Liver (tissue), 9 donors: ENCODE results near the gene AFF2. TPM values are rescaled to one million over a fixed set of nuclear protein-coding genes. Genes with fewer than 3 reads are reported as not detected.

Experiments used
- DNase-seq: peaks from one replicate; pipeline ENCODE4 v3.0.0-alpha.2; 2017; ENCODE audit warnings: low spot score
- H3K27ac ChIP-seq, 2 donors: one replicate each; pipeline ENCODE4 v1.7.0; 2013; ENCODE audit warnings: inconsistent platforms in 2 of 2, low read length in 2 of 2, control low read depth in 1 of 2, low read depth in 1 of 2, mild to moderate bottlenecking in 1 of 2
- H3K27me3 ChIP-seq, 4 donors: one replicate each; pipeline versions ENCODE4 v1.6.1 to v1.7.0; 2013; ENCODE audit warnings: low read length in 3 of 4, inconsistent platforms in 1 of 4, mild to moderate bottlenecking in 1 of 4, moderate library complexity in 1 of 4; ENCODE audit not compliant: control insufficient read depth in 4 of 4, insufficient read depth in 4 of 4
- H3K36me3 ChIP-seq, 4 donors: one replicate each; pipeline versions ENCODE4 v1.6.1 to v1.7.0; 2013; ENCODE audit warnings: low read length in 3 of 4, mild to moderate bottlenecking in 3 of 4, low read depth in 1 of 4, moderate library complexity in 1 of 4; ENCODE audit not compliant: control insufficient read depth in 4 of 4, insufficient read depth in 3 of 4
- H3K4me1 ChIP-seq, 4 donors: one replicate each; pipeline versions ENCODE4 v1.6.1 to v1.7.0; 2013; ENCODE audit warnings: low read length in 3 of 4, mild to moderate bottlenecking in 3 of 4, moderate library complexity in 1 of 4; ENCODE audit not compliant: control insufficient read depth in 4 of 4, insufficient read depth in 4 of 4
- H3K4me3 ChIP-seq, 3 donors: one replicate each; pipeline versions ENCODE4 v1.6.1 to v1.7.0; 2013; ENCODE audit warnings: low read length in 3 of 3, control low read depth in 1 of 3, low read depth in 1 of 3, mild to moderate bottlenecking in 1 of 3
- H3K9ac ChIP-seq, 2 donors: one replicate each; pipeline ENCODE4 v1.7.0; 2013; ENCODE audit warnings: low read length in 2 of 2, mild to moderate bottlenecking in 2 of 2, moderate library complexity in 2 of 2, control low read depth in 1 of 2, low read depth in 1 of 2
- H3K9me3 ChIP-seq, 4 donors: one replicate each; pipeline versions ENCODE4 v1.6.1 to v1.7.0; 2013; ENCODE audit warnings: low read length in 3 of 4; ENCODE audit not compliant: control insufficient read depth in 4 of 4
- EGR1 ChIP-seq, 2 donors: IDR thresholded peaks; 2 replicates each; pipeline ENCODE4 v1.6.1; 2016 to 2018; ENCODE audit warnings: antibody characterized with exemption in 2 of 2, low read depth in 2 of 2
- FOXA1 ChIP-seq: IDR thresholded peaks from 2 replicates; pipeline ENCODE4 v1.6.1; 2016; ENCODE audit warnings: antibody characterized with exemption
- FOXA2 ChIP-seq: IDR thresholded peaks from 2 replicates; pipeline ENCODE4 v1.6.1; 2016; ENCODE audit warnings: antibody characterized with exemption
- HNF4A ChIP-seq, 2 donors: conservative IDR thresholded peaks; 2 replicates each; pipeline ENCODE4 v1.6.1; 2016; ENCODE audit warnings: antibody characterized with exemption in 2 of 2, mild to moderate bottlenecking in 2 of 2
- HNF4G ChIP-seq: IDR thresholded peaks from 2 replicates; pipeline ENCODE4 v1.6.1; 2016; ENCODE audit warnings: antibody characterized with exemption
- JUND ChIP-seq, 2 donors: IDR thresholded peaks; 2 replicates each; pipeline ENCODE4 v1.6.1; 2016; ENCODE audit warnings: antibody characterized with exemption in 2 of 2
- RAD21 ChIP-seq, 2 donors: IDR thresholded peaks; 2 replicates each; pipeline ENCODE4 v1.6.1; 2016; ENCODE audit warnings: antibody characterized with exemption in 2 of 2, mild to moderate bottlenecking in 2 of 2
- RXRA ChIP-seq, 2 donors: IDR thresholded peaks; 2 replicates each; pipeline ENCODE4 v1.6.1; 2017 to 2018; ENCODE audit warnings: antibody characterized with exemption in 2 of 2, mild to moderate bottlenecking in 1 of 2
- SP1 ChIP-seq: IDR thresholded peaks from 2 replicates; pipeline ENCODE4 v1.6.1; 2018; ENCODE audit warnings: antibody characterized with exemption, mild to moderate bottlenecking
- TAF1 ChIP-seq: conservative IDR thresholded peaks from 2 replicates; pipeline ENCODE4 v1.6.1; 2016; ENCODE audit warnings: antibody characterized with exemption, mild to moderate bottlenecking
- YY1 ChIP-seq: IDR thresholded peaks from 2 replicates; pipeline ENCODE4 v1.6.1; 2016; ENCODE audit warnings: antibody characterized with exemption, mild to moderate bottlenecking
- ZBTB33 ChIP-seq: IDR thresholded peaks from 2 replicates; pipeline ENCODE4 v1.6.1; 2016; ENCODE audit warnings: antibody characterized with exemption
- WGBS: extraction: QIAGEN DNeasy Blood & Tissue Kit; methylation state at CpG from one replicate; pipeline ENCODE4 v1.1.7; 2013; 5-methylcytosine and 5-hydroxymethylcytosine counted together
- polyA plus RNA-seq, 2 donors: library from polyadenylated mRNA; stranded (reverse) in 1 of 2; unstranded in 1 of 2; fragments of 200-250 nt in 1 of 2; fragments of >200 nt in 1 of 2; fragmentation: Nextera tagmentation in 1 of 2; extraction: Ambion mirVana in 1 of 2; gene quantifications; one replicate each; pipeline versions ENCODE4 v1.2.1 to v1.2.3, GENCODE V29; 2013 to 2015
- total RNA-seq, 2 donors: library from RNA; depleted of rRNA; stranded (reverse); fragments of >200 nt; gene quantifications; one replicate each; pipeline ENCODE4 v1.2.3, GENCODE V29; 2014
- TF ChIP-seq, protein P1 (sequence below): IDR thresholded peaks from 2 replicates; pipeline ENCODE4 v1.6.1; 2016; ENCODE audit warnings: antibody characterized with exemption
- TF ChIP-seq, protein P2 (sequence below): IDR thresholded peaks from 2 replicates; pipeline ENCODE4 v1.6.1; 2016; ENCODE audit warnings: antibody characterized with exemption, mild to moderate bottlenecking
- TF ChIP-seq, protein P3 (sequence below): fragments of 150-350 bp; IDR thresholded peaks from 2 replicates; pipeline ENCODE4 v1.5.1; 2017; ENCODE audit warnings: improper control_type of control experiment, low read depth, low read length; ENCODE audit not compliant: missing input control
- donor health status: healthy.
- donor health status: healthy.
- donor health status: healthy.
- donor health status: healthy.
- donor health status: healthy.

AFF2 gene
- total and polyA plus RNA-seq, 4 donors, result 0.01 to 1.6 (median 0.50) TPM; not detected in 1

GRCh38 chrX:149006235-149006634 is 505.8 kb downstream of the AFF2 start:
- TF ChIP-seq ZBTB33 (no peak), JUND (IDR thresholded peaks at IDR 0.05) (no peak), HNF4A (conservative IDR thresholded peaks at IDR 0.05) (no peak), SP1 (no peak), FOXA2 (no peak), YY1 (no peak), RAD21 (IDR thresholded peaks at IDR 0.05) (no peak), RXRA (IDR thresholded peaks at IDR 0.05) (no peak)
- TF ChIP-seq, protein P1, sequence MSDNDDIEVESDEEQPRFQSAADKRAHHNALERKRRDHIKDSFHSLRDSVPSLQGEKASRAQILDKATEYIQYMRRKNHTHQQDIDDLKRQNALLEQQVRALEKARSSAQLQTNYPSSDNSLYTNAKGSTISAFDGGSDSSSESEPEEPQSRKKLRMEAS, result no peak
- TF ChIP-seq, protein P2, sequence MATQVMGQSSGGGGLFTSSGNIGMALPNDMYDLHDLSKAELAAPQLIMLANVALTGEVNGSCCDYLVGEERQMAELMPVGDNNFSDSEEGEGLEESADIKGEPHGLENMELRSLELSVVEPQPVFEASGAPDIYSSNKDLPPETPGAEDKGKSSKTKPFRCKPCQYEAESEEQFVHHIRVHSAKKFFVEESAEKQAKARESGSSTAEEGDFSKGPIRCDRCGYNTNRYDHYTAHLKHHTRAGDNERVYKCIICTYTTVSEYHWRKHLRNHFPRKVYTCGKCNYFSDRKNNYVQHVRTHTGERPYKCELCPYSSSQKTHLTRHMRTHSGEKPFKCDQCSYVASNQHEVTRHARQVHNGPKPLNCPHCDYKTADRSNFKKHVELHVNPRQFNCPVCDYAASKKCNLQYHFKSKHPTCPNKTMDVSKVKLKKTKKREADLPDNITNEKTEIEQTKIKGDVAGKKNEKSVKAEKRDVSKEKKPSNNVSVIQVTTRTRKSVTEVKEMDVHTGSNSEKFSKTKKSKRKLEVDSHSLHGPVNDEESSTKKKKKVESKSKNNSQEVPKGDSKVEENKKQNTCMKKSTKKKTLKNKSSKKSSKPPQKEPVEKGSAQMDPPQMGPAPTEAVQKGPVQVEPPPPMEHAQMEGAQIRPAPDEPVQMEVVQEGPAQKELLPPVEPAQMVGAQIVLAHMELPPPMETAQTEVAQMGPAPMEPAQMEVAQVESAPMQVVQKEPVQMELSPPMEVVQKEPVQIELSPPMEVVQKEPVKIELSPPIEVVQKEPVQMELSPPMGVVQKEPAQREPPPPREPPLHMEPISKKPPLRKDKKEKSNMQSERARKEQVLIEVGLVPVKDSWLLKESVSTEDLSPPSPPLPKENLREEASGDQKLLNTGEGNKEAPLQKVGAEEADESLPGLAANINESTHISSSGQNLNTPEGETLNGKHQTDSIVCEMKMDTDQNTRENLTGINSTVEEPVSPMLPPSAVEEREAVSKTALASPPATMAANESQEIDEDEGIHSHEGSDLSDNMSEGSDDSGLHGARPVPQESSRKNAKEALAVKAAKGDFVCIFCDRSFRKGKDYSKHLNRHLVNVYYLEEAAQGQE, result no peak
- TF ChIP-seq, protein P3, sequence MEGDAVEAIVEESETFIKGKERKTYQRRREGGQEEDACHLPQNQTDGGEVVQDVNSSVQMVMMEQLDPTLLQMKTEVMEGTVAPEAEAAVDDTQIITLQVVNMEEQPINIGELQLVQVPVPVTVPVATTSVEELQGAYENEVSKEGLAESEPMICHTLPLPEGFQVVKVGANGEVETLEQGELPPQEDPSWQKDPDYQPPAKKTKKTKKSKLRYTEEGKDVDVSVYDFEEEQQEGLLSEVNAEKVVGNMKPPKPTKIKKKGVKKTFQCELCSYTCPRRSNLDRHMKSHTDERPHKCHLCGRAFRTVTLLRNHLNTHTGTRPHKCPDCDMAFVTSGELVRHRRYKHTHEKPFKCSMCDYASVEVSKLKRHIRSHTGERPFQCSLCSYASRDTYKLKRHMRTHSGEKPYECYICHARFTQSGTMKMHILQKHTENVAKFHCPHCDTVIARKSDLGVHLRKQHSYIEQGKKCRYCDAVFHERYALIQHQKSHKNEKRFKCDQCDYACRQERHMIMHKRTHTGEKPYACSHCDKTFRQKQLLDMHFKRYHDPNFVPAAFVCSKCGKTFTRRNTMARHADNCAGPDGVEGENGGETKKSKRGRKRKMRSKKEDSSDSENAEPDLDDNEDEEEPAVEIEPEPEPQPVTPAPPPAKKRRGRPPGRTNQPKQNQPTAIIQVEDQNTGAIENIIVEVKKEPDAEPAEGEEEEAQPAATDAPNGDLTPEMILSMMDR, result no peak
- H3K9ac ChIP-seq, result no peak overlapping the region
- no peak overlapping the region for H3K27ac ChIP-seq
- H3K9me3 ChIP-seq, result no peaks in the 10 kb centered on the region
- no peak overlapping the region for H3K4me3 ChIP-seq
- WGBS, result 84% methylated on average over 3 of the region's 3 CpGs
- no peaks in the 10 kb centered on the region for H3K27me3 ChIP-seq
- no peaks in the 10 kb centered on the region for H3K4me1 ChIP-seq
- no peaks in the 10 kb centered on the region for H3K36me3 ChIP-seq
- no peak for DNase-seq

DNA sequence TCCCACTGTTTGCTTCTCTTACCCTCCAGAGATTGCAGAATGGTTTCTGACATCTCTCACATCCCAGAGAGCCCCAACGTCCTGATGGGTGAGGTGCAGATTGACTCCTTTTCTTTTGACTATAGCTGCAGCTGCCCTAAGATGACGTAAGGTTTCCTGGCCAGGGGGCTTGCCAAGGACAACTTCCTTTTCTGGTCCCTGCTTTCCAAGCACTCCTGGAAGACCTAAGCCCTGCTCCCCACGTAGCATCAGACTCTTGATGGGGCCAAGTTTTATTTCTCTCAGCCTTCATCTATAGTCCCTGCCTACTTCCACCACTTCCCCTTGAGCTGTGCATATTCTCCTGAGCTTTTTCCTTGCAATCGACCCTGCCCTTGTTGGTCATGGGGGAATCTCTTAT is 507.0 kb downstream of the AFF2 start:
- H3K4me3 ChIP-seq, result no peak overlapping the region
- H3K4me1 ChIP-seq, result no peaks in the 10 kb centered on the region
- no peak overlapping the region for H3K27ac ChIP-seq
- no peak overlapping the region for H3K9ac ChIP-seq
- H3K36me3 ChIP-seq, result no peaks in the 10 kb centered on the region
- no peak for DNase-seq
- H3K27me3 ChIP-seq, result peaks cover 0 to under 1% (median 0%) of the 10 kb centered on the region in 4 donors
- no peaks in the 10 kb centered on the region for H3K9me3 ChIP-seq
- 53% methylated on average over 4 of the region's 4 CpGs for WGBS
- TF ChIP-seq FOXA1 (no peak), EGR1 (IDR thresholded peaks at IDR 0.05; ENCODE audit: low read depth in 2 of 2) (no peak), HNF4G (no peak), YY1 (no peak), RAD21 (IDR thresholded peaks at IDR 0.05) (no peak), FOXA2 (no peak), TAF1 (no peak), SP1 (no peak), RXRA (IDR thresholded peaks at IDR 0.05) (no peak), ZBTB33 (no peak), HNF4A (conservative IDR thresholded peaks at IDR 0.05) (no peak)
- TF ChIP-seq, protein P3, result no peak
- TF ChIP-seq, protein P1, result no peak
- TF ChIP-seq, protein P2, result no peak
